PC-3 (cell line): ENCODE results near the gene PSMG3. TPM values are rescaled to one million over a fixed set of nuclear protein-coding genes. Genes with fewer than 3 reads are reported as not detected.

ENCODE experiments used
- ATAC-seq: fragments of 200-7000 bp; cut with Tn5 transposase; 2 replicates; pipeline ENCODE4 v1.9.1; 2020; ENCODE audit warnings: mild to moderate bottlenecking, moderate library complexity
- BruUV-seq: library from RNA; stranded (reverse); fragments of 400-500 nt; replicated peaks from 2 replicates; lab custom pipeline; 2021; lab: Mats Ljungman, UMichigan
- CTCF ChIA-PET: fragments of 300-600 bp; sonication (Branson Sonifier 250); formaldehyde crosslinking; loops from one replicate; lab custom pipeline; 2022; ENCODE audit warnings: antibody characterized with exemption; lab: Charles Lee
- POLR2A ChIA-PET: fragments of 300-600 bp; sonication (Branson Sonifier 250); formaldehyde crosslinking; loops from one replicate; lab custom pipeline; 2022; ENCODE audit warnings: antibody characterized with exemption; ENCODE audit not compliant: unreplicated experiment; lab: Charles Lee
- DNase-seq: peaks from one replicate; pipeline ENCODE4 v3.0.0-alpha.2; 2015
- H2AFZ ChIP-seq: fragments of 300-600 bp; sonication (generic); 2 replicates; pipeline ENCODE4 v1.6.0; 2016; ENCODE audit warnings: antibody characterized with exemption, low read length
- H3F3A ChIP-seq: fragments of 300-600 bp; sonication (generic); one replicate; pipeline ENCODE4 v1.6.0; 2017; ENCODE audit warnings: antibody characterized with exemption, low read length, control low read depth, mild to moderate bottlenecking; ENCODE audit not compliant: unreplicated experiment
- H3K27ac ChIP-seq: fragments of 300-600 bp; sonication (generic); 2 replicates; pipeline ENCODE4 v1.5.1; 2016; ENCODE audit warnings: mild to moderate bottlenecking, low read length
- H3K27me3 ChIP-seq: fragments of 300-600 bp; sonication (generic); 2 replicates; pipeline ENCODE4 v1.6.1; 2016; ENCODE audit warnings: low read length, mixed read lengths
- H3K36me3 ChIP-seq: fragments of 300-600 bp; sonication (generic); 2 replicates; pipeline ENCODE4 v1.6.1; 2016; ENCODE audit warnings: low read depth, mixed run types, low read length, mixed read lengths
- H3K4me1 ChIP-seq: fragments of 300-600 bp; sonication (generic); 2 replicates; pipeline ENCODE4 v1.5.1; 2016; ENCODE audit warnings: low read length; ENCODE audit not compliant: insufficient read depth
- H3K4me2 ChIP-seq: fragments of 300-600 bp; sonication (generic); 2 replicates; pipeline ENCODE4 v1.6.0; 2016; ENCODE audit warnings: low read length
- H3K4me3 ChIP-seq: fragments of 300-600 bp; sonication (generic); 2 replicates; pipeline ENCODE4 v1.5.1; 2016; ENCODE audit warnings: mild to moderate bottlenecking, low read length, mixed read lengths
- H3K79me2 ChIP-seq: fragments of 300-600 bp; sonication (generic); 2 replicates; pipeline ENCODE4 v1.6.1; 2017; ENCODE audit warnings: low read length, mixed read lengths
- H3K9ac ChIP-seq: fragments of 300-600 bp; sonication (generic); 2 replicates; pipeline ENCODE4 v1.6.0; 2016; ENCODE audit warnings: mild to moderate bottlenecking, low read length
- H3K9me2 ChIP-seq: fragments of 300-600 bp; sonication (generic); replicated peaks from 2 replicates; pipeline ENCODE4 v1.6.1; 2016; ENCODE audit warnings: mixed run types, low read length, mixed read lengths
- H3K9me3 ChIP-seq: fragments of 300-600 bp; sonication (generic); 2 replicates; pipeline ENCODE4 v1.6.1; 2016; ENCODE audit warnings: low read length, mixed read lengths
- H4K20me1 ChIP-seq: fragments of 300-600 bp; sonication (generic); 2 replicates; pipeline ENCODE4 v1.6.1; 2016; ENCODE audit warnings: low read length, mixed read lengths
- CTCF ChIP-seq: fragments of 300-600 bp; sonication (generic); conservative IDR thresholded peaks from 2 replicates; pipeline ENCODE4 v1.5.1; 2017; ENCODE audit warnings: antibody characterized with exemption, low read depth, mild to moderate bottlenecking, low read length
- EZH2 ChIP-seq: fragments of 300-600 bp; sonication (generic); IDR thresholded peaks from one replicate; pipeline ENCODE4 v1.6.1; 2017; ENCODE audit warnings: antibody characterized with exemption, mild to moderate bottlenecking, low read length; ENCODE audit not compliant: unreplicated experiment
- EZH2phosphoT487 ChIP-seq: fragments of 300-600 bp; sonication (generic); IDR thresholded peaks from 2 replicates; pipeline ENCODE4 v1.6.1; 2018; ENCODE audit warnings: mild to moderate bottlenecking, antibody characterized with exemption, low read length, borderline replicate concordance
- intact Hi-C: fragments of 100-400 bp; cut with micrococcal nuclease; formaldehyde crosslinking; loops from 2 replicates; pipeline ENCODE4 v1.9.0; 2023
- total RNA-seq: library from RNA; depleted of rRNA; stranded (reverse); fragments of >200 nt; gene quantifications from 2 replicates; pipeline ENCODE4 v1.2.3, GENCODE V29; 2014

PSMG3 gene
- total RNA-seq, 1 experiment from 2014 or later: 133 TPM

GRCh38 chr7:1610678-1611302 is 41.0 kb upstream of the PSMG3 start:
- POLR2A ChIA-PET: no interaction called here
- H3K4me2 ChIP-seq: no peak overlapping the region
- no peak overlapping the region for H2AFZ ChIP-seq
- DNase-seq (no peak), ATAC-seq (no peak)
- peaks cover 17% of the 10 kb centered on the region for H3K27me3 ChIP-seq
- no peaks in the 10 kb centered on the region for H4K20me1 ChIP-seq
- intact Hi-C loops: no loop called here
- H3K27ac ChIP-seq: no peak overlapping the region
- H3K9me2 ChIP-seq: no peaks in the 10 kb centered on the region
- BruUV-seq: no TSS peak
- CTCF ChIA-PET: interaction anchor here (0.6 kb wide), 1 partner anchor 162 kb away, joined by 5 read pairs; no protein-coding TSS in a partner anchor
- no peaks in the 10 kb centered on the region for H3K79me2 ChIP-seq
- no peaks in the 10 kb centered on the region for H3K4me1 ChIP-seq
- H3F3A ChIP-seq: no peaks in the 10 kb centered on the region
- TF ChIP-seq EZH2phosphoT487: no peak
- TF ChIP-seq EZH2: no peak
- no peak for TF ChIP-seq CTCF
- no peak overlapping the region for H3K9ac ChIP-seq
- no peaks in the 10 kb centered on the region for H3K36me3 ChIP-seq
- no peak overlapping the region for H3K4me3 ChIP-seq
- no peaks in the 10 kb centered on the region for H3K9me3 ChIP-seq

GRCh38 chr7:1610013-1610677 is 40.3 kb upstream of the PSMG3 start:
- intact Hi-C loops: no loop called here
- TF ChIP-seq EZH2 (no peak), CTCF (no peak), EZH2phosphoT487 (no peak)
- BruUV-seq: no TSS peak

DNA sequence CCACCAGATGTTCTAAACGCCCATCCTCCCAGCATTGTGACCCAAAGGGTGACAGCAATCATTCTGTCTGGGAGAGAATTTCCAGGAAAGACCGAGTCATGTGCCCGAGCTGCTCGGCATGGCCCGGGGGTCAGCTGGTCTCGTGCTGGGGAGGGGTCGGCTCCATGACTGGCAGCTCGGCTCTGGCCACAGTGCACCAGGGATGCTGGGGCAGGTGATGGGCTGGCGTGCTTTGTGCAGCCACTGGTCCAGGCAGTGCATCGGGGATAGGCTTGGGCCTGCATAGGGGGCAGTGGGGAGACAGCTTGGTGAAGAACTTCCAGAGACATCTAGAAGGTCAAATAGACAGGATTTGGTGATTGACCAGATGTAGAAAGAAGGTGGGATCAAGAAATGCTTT is 39.2 kb upstream of the PSMG3 start:
- intact Hi-C loops: no loop called here
- DNase-seq (no peak), ATAC-seq (no peak)
- H3K9me3 ChIP-seq: no peaks in the 10 kb centered on the region
- no peaks in the 10 kb centered on the region for H3K79me2 ChIP-seq
- H2AFZ ChIP-seq: no peak overlapping the region
- H3K4me3 ChIP-seq: no peak overlapping the region
- no peaks in the 10 kb centered on the region for H4K20me1 ChIP-seq
- no peaks in the 10 kb centered on the region for H3K9me2 ChIP-seq
- no peaks in the 10 kb centered on the region for H3F3A ChIP-seq
- no peaks in the 10 kb centered on the region for H3K4me1 ChIP-seq
- BruUV-seq: no TSS peak
- POLR2A ChIA-PET: no interaction called here
- H3K4me2 ChIP-seq: no peak overlapping the region
- H3K27ac ChIP-seq: no peak overlapping the region
- H3K36me3 ChIP-seq: no peaks in the 10 kb centered on the region
- CTCF ChIA-PET: no interaction called here
- peaks cover 17% of the 10 kb centered on the region for H3K27me3 ChIP-seq
- no peak for TF ChIP-seq CTCF
- no peak for TF ChIP-seq EZH2
- TF ChIP-seq EZH2phosphoT487: no peak
- H3K9ac ChIP-seq: no peak overlapping the region

More at GRCh38 chr7:1610013-1610677, 40.3 kb upstream of the PSMG3 start:
- Histone ChIP-seq H4K20me1 (no peaks in the 10 kb centered on the region), H3F3A (no peaks in the 10 kb centered on the region), H3K27me3 (peaks cover 17% of the 10 kb centered on the region), H3K27ac (no peak overlapping the region), H2AFZ (no peak overlapping the region), H3K79me2 (no peaks in the 10 kb centered on the region), H3K9me3 (no peaks in the 10 kb centered on the region), H3K4me1 (no peaks in the 10 kb centered on the region), H3K36me3 (no peaks in the 10 kb centered on the region), H3K4me3 (no peak overlapping the region), H3K4me2 (no peak overlapping the region), H3K9me2 (no peaks in the 10 kb centered on the region), H3K9ac (no peak overlapping the region)
- no peak for DNase-seq
- ATAC-seq: no peak
- ChIA-PET POLR2A (interaction anchor here (0.7 kb wide), 1 partner anchor 10 kb away, joined by 6 read pairs; no protein-coding TSS in a partner anchor), CTCF (no interaction called here)
